ENCODE measurements around the gene FERMT3.
"Not testable (repeated sequence)": the region's sequence is repeated elsewhere in the genome, so short reads cannot be mapped to it uniquely, and the experiment has no call there.

FERMT3 gene

GRCh38 chr11:64206457-64207255 is at the start of gene FERMT3:
Gene FERMT3 (plus strand): TSS chr11:64206721. CDS start chr11:64207365, 644 bp downstream.
- no peak for DNase-seq (ENCODE audit: low read depth, low spot score)
- no peak for TF ChIP-seq CTCF (IDR thresholded peaks at IDR 0.05; ENCODE audit: low read depth, low read length)
- in situ Hi-C loops (cut with HindIII; ENCODE audit: low sequenced_read_pairs), result no loop called here
- no peak within 1 kb of the TSS for H3K4me3 ChIP-seq (ENCODE audit: low read depth, low read length)

GRCh38 chr11:64157631-64158394 is 48.7 kb upstream of the FERMT3 start:
- no peak for DNase-seq (ENCODE audit: low read depth, low spot score)
- in situ Hi-C loops (cut with HindIII; ENCODE audit: low sequenced_read_pairs), result no loop called here
- no peak overlapping the region for H3K4me3 ChIP-seq (ENCODE audit: low read depth, low read length)
- no peak for TF ChIP-seq CTCF (IDR thresholded peaks at IDR 0.05; ENCODE audit: low read depth, low read length)

- no peak for DNase-seq (ENCODE audit: low read depth, low spot score)
- TF ChIP-seq CTCF (IDR thresholded peaks at IDR 0.05; ENCODE audit: low read depth, low read length), result no peak
- in situ Hi-C loops (cut with HindIII; ENCODE audit: low sequenced_read_pairs), result loop anchor here (10.0 kb wide), 1 partner anchor 156 kb away; no protein-coding TSS in a partner anchor
- no peak overlapping the region for H3K4me3 ChIP-seq (ENCODE audit: low read depth, low read length)
Observed at GRCh38 chr11:64161037-64161436, 45.5 kb upstream of the FERMT3 start.

- in situ Hi-C loops (cut with HindIII; ENCODE audit: low sequenced_read_pairs), result loop anchor here (10.0 kb wide), 1 partner anchor 158 kb away; no protein-coding TSS in a partner anchor
Observed at GRCh38 chr11:64162769-64163168, 43.8 kb upstream of the FERMT3 start.

GRCh38 chr11:64163951-64164350 is 42.6 kb upstream of the FERMT3 start:
- no peak for TF ChIP-seq CTCF (IDR thresholded peaks at IDR 0.05; ENCODE audit: low read depth, low read length)
- DNase-seq (ENCODE audit: low read depth, low spot score), result no peak
- H3K4me3 ChIP-seq (ENCODE audit: low read depth, low read length), result no peak overlapping the region
- in situ Hi-C loops (cut with HindIII; ENCODE audit: low sequenced_read_pairs), result loop anchor here (10.0 kb wide), 1 partner anchor 159 kb away; no protein-coding TSS in a partner anchor

More at GRCh38 chr11:64162769-64163168, 43.8 kb upstream of the FERMT3 start:
- H3K4me3 ChIP-seq (ENCODE audit: low read depth, low read length); DNase-seq (ENCODE audit: low read depth, low spot score): not testable (repeated sequence)

GRCh38 chr11:64164392-64165312 is 41.9 kb upstream of the FERMT3 start:
- in situ Hi-C loops (cut with HindIII; ENCODE audit: low sequenced_read_pairs), result loop anchor here (10.0 kb wide), 1 partner anchor 160 kb away; no protein-coding TSS in a partner anchor
- DNase-seq (ENCODE audit: low read depth, low spot score), result no peak
- no peak for TF ChIP-seq CTCF (IDR thresholded peaks at IDR 0.05; ENCODE audit: low read depth, low read length)
- H3K4me3 ChIP-seq (ENCODE audit: low read depth, low read length), result peak overlapping the region; percentile 63

Measured in astrocyte of the spinal cord (primary cell).